Fibroblast of peridontal ligament (primary cell): ENCODE measurements around the gene GADD45B.
"Not testable (repeated sequence)": the region's sequence is repeated elsewhere in the genome, so short reads cannot be mapped to it uniquely, and the experiment has no call there.

Source experiments
- DNase-seq: peaks from one replicate; pipeline ENCODE4 v3.0.0-alpha.2; 2010; ENCODE audit errors: extremely low read depth

The GADD45B gene

DNA sequence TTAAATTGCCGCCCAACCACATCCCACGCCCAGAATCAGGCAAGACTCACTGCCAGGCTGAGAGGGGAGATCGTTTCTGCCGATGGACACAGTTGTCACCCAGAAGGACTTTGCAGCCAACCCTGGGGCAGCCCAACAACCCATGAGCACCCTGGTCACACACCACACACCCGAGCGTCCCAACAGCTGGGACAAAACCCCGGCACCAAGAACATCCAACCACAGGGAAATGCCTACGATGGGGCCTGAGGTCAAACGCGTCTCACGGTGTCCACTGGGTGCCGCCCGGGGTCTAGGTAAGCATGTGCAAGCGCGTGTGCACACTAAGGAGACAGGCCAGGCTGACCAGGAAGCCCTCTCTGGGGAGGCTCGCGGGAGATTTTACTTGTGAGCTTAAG lies 32.1 kb upstream of the GADD45B start:
- no peak for DNase-seq

GRCh38 chr19:2444251-2445002 lies 31.5 kb upstream of the GADD45B start:
- no peak for DNase-seq

DNA sequence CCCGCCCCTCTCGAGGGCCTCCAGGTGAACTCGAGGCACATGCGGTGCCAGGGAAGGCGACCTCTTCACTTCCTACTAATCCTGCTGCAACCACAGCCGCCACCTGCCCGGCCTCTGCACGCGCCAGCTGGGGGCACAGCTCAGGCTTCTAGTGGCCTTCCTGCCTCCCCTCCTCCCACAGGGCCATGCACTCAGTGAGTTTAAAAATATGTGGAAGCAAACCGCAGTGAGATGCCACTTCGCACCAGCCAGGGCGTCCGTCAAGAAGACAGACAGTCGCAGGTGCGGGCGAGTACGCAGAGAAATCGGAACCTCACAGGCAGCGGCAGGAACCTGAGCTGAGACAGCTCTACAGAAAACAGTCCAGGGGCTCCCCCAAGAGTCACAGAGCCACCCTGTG lies 29.5 kb upstream of the GADD45B start:
- DNase-seq, result no peak

DNA sequence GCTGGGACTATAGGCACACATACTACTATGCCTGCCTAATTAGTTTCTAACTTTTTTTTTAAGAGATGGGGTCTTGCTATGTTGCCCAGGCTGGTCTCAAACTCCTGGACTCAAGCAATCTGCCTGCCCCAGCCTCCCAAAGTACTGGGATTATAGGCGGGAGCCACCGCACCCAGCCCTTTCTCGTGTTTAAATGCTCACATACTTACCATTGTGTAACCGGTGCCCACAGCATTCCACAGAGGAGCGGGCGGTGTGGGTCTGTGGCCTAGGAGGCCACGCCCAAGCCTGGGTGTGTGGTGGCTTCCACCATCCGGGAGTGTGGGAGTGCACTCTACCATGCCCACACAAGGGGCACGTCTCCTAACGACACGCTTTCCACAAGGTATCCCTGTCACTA lies 26.9 kb upstream of the GADD45B start:
- no peak for DNase-seq

DNA sequence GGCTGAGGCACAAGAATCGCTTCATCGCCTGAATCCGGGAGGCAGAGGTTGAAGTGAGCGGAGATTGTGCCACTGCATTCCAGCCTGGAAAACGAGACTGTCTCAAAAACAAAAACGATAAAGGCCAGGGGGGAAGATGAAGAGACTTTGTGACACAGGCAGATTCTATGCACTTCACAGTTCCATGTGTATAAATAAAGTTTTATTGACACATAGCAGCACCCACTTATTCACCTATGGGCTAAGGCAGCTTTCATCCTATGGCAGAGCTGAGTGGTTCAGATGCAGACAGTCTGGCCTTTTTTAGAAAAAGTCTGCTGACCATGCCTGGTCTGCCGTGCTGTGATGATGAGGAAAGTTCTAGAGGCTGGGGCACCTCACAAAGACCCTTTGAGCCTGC lies 24.8 kb upstream of the GADD45B start:
- DNase-seq, result no peak

DNA sequence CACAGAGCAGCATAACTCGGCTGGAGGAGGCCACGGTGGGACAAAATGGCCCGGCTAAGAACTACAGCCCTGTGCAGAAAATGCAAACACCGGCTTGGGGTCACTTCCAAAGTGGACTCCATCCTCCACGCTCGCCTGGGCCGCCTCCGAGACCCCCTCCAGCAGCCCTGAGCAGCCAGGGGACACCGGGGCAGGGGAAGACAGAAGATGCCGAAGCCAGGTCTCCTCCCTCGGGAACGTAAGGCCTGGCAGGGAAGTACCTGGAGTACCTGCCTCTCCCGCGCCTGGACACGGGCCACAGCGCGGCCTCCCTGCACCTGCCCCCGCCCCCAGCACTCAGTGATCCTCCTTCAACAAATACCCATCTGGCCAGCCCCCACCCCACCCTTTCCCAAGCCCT lies 24.2 kb upstream of the GADD45B start:
- no peak for DNase-seq

- no peak for DNase-seq
Observed at GRCh38 chr19:2453431-2454025, 22.4 kb upstream of the GADD45B start.

- DNase-seq, result no peak
Observed at GRCh38 chr19:2454199-2454961, 21.5 kb upstream of the GADD45B start.

DNA sequence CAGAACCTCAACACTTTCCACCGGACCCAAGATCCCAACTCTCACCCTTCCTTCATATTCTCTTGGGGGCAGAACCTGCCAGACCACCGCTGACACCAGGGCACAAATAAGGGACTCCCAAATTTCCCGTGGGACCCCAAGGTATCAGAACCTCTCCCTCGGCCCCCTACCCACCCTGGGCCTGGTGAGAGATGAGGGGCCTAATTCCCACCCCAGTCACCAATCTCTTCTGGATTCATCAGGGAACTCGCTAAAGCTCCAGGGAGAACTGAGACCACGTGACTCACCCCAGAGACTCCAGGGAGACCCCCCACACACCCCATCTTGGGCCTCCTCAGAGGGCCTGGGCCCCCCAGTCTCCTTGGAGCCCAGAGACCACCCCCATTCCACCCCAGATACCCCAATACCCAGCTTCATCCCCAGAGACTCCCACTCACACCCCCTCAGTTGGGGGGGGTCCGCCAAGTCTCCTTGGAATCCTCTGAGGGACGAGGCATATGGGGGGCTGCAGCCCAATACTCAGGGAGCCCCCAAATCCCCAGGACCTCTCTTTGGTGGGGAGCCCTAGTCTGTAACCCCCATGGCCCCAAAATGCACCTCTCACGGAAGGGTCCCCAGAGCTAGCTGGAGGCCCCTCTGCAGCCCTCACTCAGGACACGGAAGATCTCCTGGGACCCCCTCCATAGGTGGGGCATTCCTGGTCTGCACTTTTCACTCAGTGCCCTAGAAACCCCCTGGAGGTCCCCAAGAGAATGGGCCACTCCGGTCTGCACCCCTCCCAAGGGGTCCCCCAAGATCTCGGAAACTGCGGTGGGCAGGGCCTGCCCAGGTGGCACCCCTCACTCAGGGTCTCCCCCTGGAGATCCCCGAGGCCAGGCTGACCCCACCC lies 20.7 kb upstream of the GADD45B start:
- no peak for DNase-seq

DNA sequence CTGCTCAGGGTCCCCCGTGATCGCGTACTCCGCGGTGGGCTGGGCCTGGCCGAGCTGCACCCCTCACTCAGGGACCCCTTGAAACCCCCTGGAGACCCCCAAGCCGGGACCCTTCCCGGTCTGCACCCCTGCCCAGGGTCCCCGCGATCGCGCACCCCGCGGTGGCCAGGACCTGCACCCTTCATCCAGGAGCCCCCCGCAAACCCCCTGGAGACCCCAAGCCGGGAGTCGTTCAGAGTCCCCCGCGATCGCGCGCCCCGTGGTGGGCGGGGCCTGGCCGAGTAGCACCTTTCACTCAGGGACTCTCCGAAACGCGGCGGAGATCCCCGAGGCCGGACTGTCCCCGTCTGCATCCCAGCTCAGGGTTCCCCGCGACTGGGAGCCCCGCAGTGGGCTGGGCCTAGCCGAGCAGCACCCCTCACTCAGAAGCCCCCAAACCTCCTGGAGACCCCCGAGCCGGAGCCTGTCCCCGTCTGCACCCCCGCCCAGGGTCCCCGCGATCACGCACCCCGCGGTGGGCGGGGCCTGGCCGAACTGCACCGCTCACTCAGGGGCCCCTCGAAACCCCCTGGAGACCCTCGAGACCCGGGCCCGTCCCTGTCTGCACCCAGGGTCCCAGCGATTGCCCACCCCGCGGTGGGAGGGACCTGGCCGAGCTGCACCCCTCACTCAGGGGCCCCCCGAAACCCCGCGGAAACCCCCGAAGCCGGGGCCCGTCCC lies 19.9 kb upstream of the GADD45B start:
- DNase-seq, result no peak

GRCh38 chr19:2457394-2458037 lies 18.4 kb upstream of the GADD45B start:
- DNase-seq, result no peak

- no peak for DNase-seq
Observed at GRCh38 chr19:2458054-2458453, 17.9 kb upstream of the GADD45B start.

- DNase-seq, result not testable (repeated sequence)
Observed at GRCh38 chr19:2458776-2459175, 17.2 kb upstream of the GADD45B start.

GRCh38 chr19:2460245-2460644 lies 15.7 kb upstream of the GADD45B start:
- DNase-seq, result no peak

GRCh38 chr19:2461751-2462634 lies 13.9 kb upstream of the GADD45B start:
- peak; percentile 49 for DNase-seq

GRCh38 chr19:2462635-2463421 lies 13.1 kb upstream of the GADD45B start:
- DNase-seq, result peak; percentile 99

GRCh38 chr19:2463694-2464093 lies 12.2 kb upstream of the GADD45B start:
- DNase-seq, result not testable (repeated sequence)

DNA sequence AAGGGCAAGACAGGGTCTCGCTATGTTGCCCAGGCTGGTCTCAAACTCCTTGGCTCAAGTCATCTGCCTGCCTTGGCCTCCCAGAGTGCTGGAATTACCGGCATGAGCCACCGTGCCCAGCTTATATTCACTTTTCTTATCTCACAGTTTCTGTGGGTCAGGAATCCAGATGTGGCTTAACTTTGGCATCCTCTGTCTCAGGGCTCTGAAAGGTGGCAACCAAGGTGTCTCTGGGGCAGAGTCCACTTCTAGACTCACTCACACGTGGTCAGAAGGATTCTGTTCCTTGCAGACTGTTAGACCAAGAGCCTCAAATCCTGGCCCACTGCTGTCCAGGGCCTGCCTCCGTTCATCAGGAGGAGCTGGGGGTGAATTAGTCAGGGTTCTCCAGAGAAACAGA lies 11.5 kb upstream of the GADD45B start:
- no peak for DNase-seq

DNA sequence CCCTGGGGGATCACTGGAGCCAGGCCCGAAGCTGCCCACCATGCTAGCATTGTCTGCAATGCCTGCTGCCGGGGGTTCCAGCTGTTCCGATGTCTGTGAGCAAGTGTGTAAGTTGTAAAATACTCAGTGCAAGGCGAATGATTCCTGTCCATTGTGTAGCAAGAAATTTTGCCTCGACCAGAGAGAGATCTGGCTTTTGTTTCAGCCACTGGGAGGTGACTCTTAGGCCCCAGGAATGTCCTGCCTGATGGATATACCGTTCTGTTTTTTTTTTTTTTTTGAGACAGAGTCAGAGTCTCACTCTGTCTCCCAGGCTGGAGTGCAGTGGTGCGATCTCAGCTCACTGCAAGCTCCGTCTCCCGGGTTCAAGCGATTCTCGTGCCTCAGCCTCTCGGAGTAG lies 7.3 kb upstream of the GADD45B start:
- no peak for DNase-seq
